Activated CD4-positive, alpha-beta T cell treated with anti-CD3 and anti-CD28 coated beads for 4 hours (primary cell): Measurements from ENCODE around the gene PTER.

Experiments used
- DNase-seq, 2 donors: peaks; one replicate each; pipeline ENCODE4 v3.0.0-alpha.2; 2020

The PTER gene

GRCh38 chr10:16545116-16545736 is 108.4 kb downstream of the PTER start:
- no peak for DNase-seq

- no peak for DNase-seq
Observed at GRCh38 chr10:16547973-16548372, 111.2 kb downstream of the PTER start.

- DNase-seq, result no peak
Observed at GRCh38 chr10:16559236-16559773, 122.5 kb downstream of the PTER start.

GRCh38 chr10:16562891-16563290 is 126.1 kb downstream of the PTER start:
- DNase-seq, result no peak
